Thyroid gland (tissue), 4 donors: ENCODE measurements around the gene AURKB.

Experiments used
- POLR2A ChIP-seq, 2 donors: fragments of 450-650 bp; IDR thresholded peaks; one replicate each; pipeline ENCODE4 v1.6.1; 2017; ENCODE audit warnings: antibody characterized with exemption in 2 of 2, mild to moderate bottlenecking in 2 of 2, moderate library complexity in 1 of 2
- TF ChIP-seq, protein P1 (sequence below), 6 experiments: fragments of 200-600 bp in 3 of 6; fragments of 450-650 bp in 3 of 6; sonication (generic) in 3 of 6; IDR thresholded peaks; one replicate each; pipeline ENCODE4 v1.5.1; 2016 to 2019; ENCODE audit warnings: antibody characterized with exemption in 6 of 6, mild to moderate bottlenecking in 2 of 6, inconsistent platforms in 1 of 6, moderate library complexity in 1 of 6

DNA sequence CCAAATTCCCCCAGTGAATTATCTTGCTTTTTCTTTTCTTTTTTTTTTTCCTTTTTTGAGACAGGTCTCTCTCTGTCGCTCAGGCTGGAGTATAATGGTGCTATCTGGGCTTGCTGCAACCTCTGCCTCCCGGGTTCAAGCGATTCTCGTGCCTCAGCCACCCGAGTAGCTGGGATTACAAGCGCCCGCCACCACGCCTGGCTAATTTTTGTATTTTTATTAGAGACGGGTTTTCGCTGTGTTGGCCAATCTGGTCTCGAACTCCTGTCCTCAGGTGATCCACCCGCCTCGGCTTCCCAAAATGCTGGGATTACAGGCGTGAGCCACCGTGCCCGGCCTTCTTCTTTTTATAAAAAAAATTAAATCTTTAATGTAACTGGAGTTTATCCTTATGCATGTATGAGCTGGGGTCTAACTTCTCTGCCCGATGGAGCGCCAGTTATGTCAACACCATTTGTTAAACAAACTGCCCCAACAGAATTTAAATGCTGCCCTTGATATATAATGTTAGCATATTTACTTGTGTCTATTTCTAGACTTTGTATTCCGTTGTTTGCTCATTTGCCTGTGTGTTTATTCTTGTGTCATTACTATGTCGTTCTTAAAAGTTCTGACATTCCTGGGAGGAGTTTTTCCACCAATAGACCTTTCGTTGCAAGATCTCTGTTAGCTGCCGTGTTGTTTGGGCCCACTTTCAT lies 535 bp upstream of the AURKB start:
- TF ChIP-seq, protein P1, sequence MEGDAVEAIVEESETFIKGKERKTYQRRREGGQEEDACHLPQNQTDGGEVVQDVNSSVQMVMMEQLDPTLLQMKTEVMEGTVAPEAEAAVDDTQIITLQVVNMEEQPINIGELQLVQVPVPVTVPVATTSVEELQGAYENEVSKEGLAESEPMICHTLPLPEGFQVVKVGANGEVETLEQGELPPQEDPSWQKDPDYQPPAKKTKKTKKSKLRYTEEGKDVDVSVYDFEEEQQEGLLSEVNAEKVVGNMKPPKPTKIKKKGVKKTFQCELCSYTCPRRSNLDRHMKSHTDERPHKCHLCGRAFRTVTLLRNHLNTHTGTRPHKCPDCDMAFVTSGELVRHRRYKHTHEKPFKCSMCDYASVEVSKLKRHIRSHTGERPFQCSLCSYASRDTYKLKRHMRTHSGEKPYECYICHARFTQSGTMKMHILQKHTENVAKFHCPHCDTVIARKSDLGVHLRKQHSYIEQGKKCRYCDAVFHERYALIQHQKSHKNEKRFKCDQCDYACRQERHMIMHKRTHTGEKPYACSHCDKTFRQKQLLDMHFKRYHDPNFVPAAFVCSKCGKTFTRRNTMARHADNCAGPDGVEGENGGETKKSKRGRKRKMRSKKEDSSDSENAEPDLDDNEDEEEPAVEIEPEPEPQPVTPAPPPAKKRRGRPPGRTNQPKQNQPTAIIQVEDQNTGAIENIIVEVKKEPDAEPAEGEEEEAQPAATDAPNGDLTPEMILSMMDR (IDR thresholded peaks at IDR 0.05): no peak
- no peak for TF ChIP-seq POLR2A (IDR thresholded peaks at IDR 0.05)
